ENCODE data around the gene MRPL38. TPM values are rescaled to one million over a fixed set of nuclear protein-coding genes. Genes with fewer than 3 reads are reported as not detected.

The MRPL38 gene
- total and polyA plus RNA-seq, 4 donors: 47.8 to 105 (median 66.1) TPM

GRCh38 chr17:75849279-75849646, 55.4 kb downstream of the MRPL38 start:
- 80 to 89% methylated on average over 11 of the region's 11 CpGs for WGBS, 2 donors
- peaks cover 0 to 52% (median 30%) of the 10 kb centered on the region in 4 donors for H3K36me3 ChIP-seq (ENCODE audit: control insufficient read depth in 4 of 4, insufficient read depth in 4 of 4, low read length in 4 of 4)
- H3K4me1 ChIP-seq (ENCODE audit: control insufficient read depth in 5 of 5, insufficient read depth in 5 of 5, low read length in 5 of 5): peaks cover 0 to 46% (median 42%) of the 10 kb centered on the region in 5 donors
- no peak overlapping the region for H3K9ac ChIP-seq (ENCODE audit: insufficient read depth in 1 of 2, low read length in 2 of 2)
- H3K27me3 ChIP-seq (ENCODE audit: control insufficient read depth in 3 of 3, insufficient read depth in 3 of 3, low read length in 2 of 3): no peaks in the 10 kb centered on the region
- no peak overlapping the region for H3K4me3 ChIP-seq
- TF ChIP-seq, protein P1, sequence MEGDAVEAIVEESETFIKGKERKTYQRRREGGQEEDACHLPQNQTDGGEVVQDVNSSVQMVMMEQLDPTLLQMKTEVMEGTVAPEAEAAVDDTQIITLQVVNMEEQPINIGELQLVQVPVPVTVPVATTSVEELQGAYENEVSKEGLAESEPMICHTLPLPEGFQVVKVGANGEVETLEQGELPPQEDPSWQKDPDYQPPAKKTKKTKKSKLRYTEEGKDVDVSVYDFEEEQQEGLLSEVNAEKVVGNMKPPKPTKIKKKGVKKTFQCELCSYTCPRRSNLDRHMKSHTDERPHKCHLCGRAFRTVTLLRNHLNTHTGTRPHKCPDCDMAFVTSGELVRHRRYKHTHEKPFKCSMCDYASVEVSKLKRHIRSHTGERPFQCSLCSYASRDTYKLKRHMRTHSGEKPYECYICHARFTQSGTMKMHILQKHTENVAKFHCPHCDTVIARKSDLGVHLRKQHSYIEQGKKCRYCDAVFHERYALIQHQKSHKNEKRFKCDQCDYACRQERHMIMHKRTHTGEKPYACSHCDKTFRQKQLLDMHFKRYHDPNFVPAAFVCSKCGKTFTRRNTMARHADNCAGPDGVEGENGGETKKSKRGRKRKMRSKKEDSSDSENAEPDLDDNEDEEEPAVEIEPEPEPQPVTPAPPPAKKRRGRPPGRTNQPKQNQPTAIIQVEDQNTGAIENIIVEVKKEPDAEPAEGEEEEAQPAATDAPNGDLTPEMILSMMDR (IDR thresholded peaks at IDR 0.05; ENCODE audit: control extremely low read depth, extremely low read depth): no peak
- H3K27ac ChIP-seq (ENCODE audit: low read depth in 1 of 2, low read length in 1 of 2): peak overlapping the region; percentile 69 to 75
- no peaks in the 10 kb centered on the region for H3K9me3 ChIP-seq (ENCODE audit: control insufficient read depth in 4 of 4, insufficient read depth in 3 of 4, low read length in 3 of 4)
- DNase-seq: peak in 1 of 3 donors; percentile 44
- no peak for ATAC-seq (ENCODE audit: insufficient read depth, low FRiP score)

Other genes with a start within 250 kb of the MRPL38 start
- gene RECQL5, start 237.7 kb downstream of the MRPL38 start, total RNA-seq: 10 to 100 TPM; 31.2 to 32.5 TPM
- 10 to 100 TPM; 16.4 to 28.5 TPM for gene RECQL5, start 237.7 kb downstream of the MRPL38 start, polyA plus RNA-seq
- gene SAP30BP, start 237.5 kb downstream of the MRPL38 start, total RNA-seq: 10 to 100 TPM; 46.5 to 82.9 TPM
- gene SAP30BP, start 237.5 kb downstream of the MRPL38 start, polyA plus RNA-seq: 10 to 100 TPM; 71.9 to 82.8 TPM
- gene ITGB4, start 183.4 kb downstream of the MRPL38 start, total RNA-seq: 10 to 100 TPM; 11.1 to 47.8 TPM
- 10 to 100 TPM; 11.4 to 18.1 TPM for gene ITGB4, start 183.4 kb downstream of the MRPL38 start, polyA plus RNA-seq
- gene GALK1, start 139.7 kb downstream of the MRPL38 start, total RNA-seq: 10 to 100 TPM; 23.0 to 52.9 TPM
- gene GALK1, start 139.7 kb downstream of the MRPL38 start, polyA plus RNA-seq: 10 to 100 TPM; 35.2 to 70.5 TPM
- gene UNK, start 120.1 kb downstream of the MRPL38 start, total RNA-seq: 10 to 100 TPM; 32.8 to 72.4 TPM
- 10 to 100 TPM; 15.5 to 18.7 TPM for gene UNK, start 120.1 kb downstream of the MRPL38 start, polyA plus RNA-seq
- 100 to 1,000 TPM in 1 of 2 donors, 10 to 100 TPM in 1; 56.6 to 110 TPM for gene UNC13D, start 60.5 kb downstream of the MRPL38 start, total RNA-seq
- gene UNC13D, start 60.5 kb downstream of the MRPL38 start, polyA plus RNA-seq: 10 to 100 TPM; 61.2 to 85.2 TPM
- gene WBP2, start 49.5 kb downstream of the MRPL38 start, total RNA-seq: 100 to 1,000 TPM in 1 of 2 donors, 10 to 100 TPM in 1; 67.2 to 127 TPM
- 100 to 1,000 TPM; 143 to 195 TPM for gene WBP2, start 49.5 kb downstream of the MRPL38 start, polyA plus RNA-seq
- 10 to 100 TPM; 23.5 to 78.3 TPM for gene TRIM47, start 26.3 kb downstream of the MRPL38 start, total RNA-seq
- 10 to 100 TPM; 22.9 to 32.4 TPM for gene TRIM47, start 26.3 kb downstream of the MRPL38 start, polyA plus RNA-seq
- 10 to 100 TPM; 12.7 to 32.9 TPM for gene TRIM65, start 7.9 kb downstream of the MRPL38 start, total RNA-seq
- gene TRIM65, start 7.9 kb downstream of the MRPL38 start, polyA plus RNA-seq: 10 to 100 TPM; 14.6 to 27.8 TPM
- 10 to 100 TPM; 14.5 to 18.7 TPM for gene FBF1, start 36.2 kb upstream of the MRPL38 start, total RNA-seq
- 10 to 100 TPM in 1 of 2 donors, 1 to 10 TPM in 1; 4.6 to 11.6 TPM for gene FBF1, start 36.2 kb upstream of the MRPL38 start, polyA plus RNA-seq
- gene ACOX1, start 74.3 kb upstream of the MRPL38 start, total RNA-seq: 10 to 100 TPM; 69.4 to 80.1 TPM
- 10 to 100 TPM; 19.9 to 22.4 TPM for gene ACOX1, start 74.3 kb upstream of the MRPL38 start, polyA plus RNA-seq
- 10 to 100 TPM; 20.6 to 25.8 TPM for gene TEN1, start 74.4 kb upstream of the MRPL38 start, total RNA-seq
- gene TEN1, start 74.4 kb upstream of the MRPL38 start, polyA plus RNA-seq: 10 to 100 TPM; 32.1 to 33.5 TPM
- gene CDK3, start 96.0 kb upstream of the MRPL38 start, total RNA-seq: 1 to 10 TPM; 7.8 TPM
- gene CDK3, start 96.0 kb upstream of the MRPL38 start, polyA plus RNA-seq: 10 to 100 TPM in 1 of 2 donors, 1 to 10 TPM in 1; 7.3 to 15.7 TPM
- gene EVPL, start 122.4 kb upstream of the MRPL38 start, total RNA-seq: 10 to 100 TPM; 34.1 to 38.4 TPM
- gene EVPL, start 122.4 kb upstream of the MRPL38 start, polyA plus RNA-seq: 10 to 100 TPM; 10.9 to 36.0 TPM
- 10 to 100 TPM; 63.9 to 68.9 TPM for gene SRP68, start 167.6 kb upstream of the MRPL38 start, total RNA-seq
- 10 to 100 TPM; 30.8 to 50.0 TPM for gene SRP68, start 167.6 kb upstream of the MRPL38 start, polyA plus RNA-seq
- under 1 TPM in 1 of 2 donors, not detected in 1; 0.40 TPM for gene GALR2, start 169.9 kb upstream of the MRPL38 start, total RNA-seq
- gene GALR2, start 169.9 kb upstream of the MRPL38 start, polyA plus RNA-seq: under 1 TPM; 0.20 to 0.44 TPM
- under 1 TPM in 1 of 2 donors, not detected in 1; 0.25 TPM for gene ZACN, start 174.3 kb upstream of the MRPL38 start, total RNA-seq
- 1 to 10 TPM; 1.4 to 1.9 TPM for gene ZACN, start 174.3 kb upstream of the MRPL38 start, polyA plus RNA-seq
- 100 to 1,000 TPM; 109 to 111 TPM for gene EXOC7, start 198.9 kb upstream of the MRPL38 start, total RNA-seq
- gene EXOC7, start 198.9 kb upstream of the MRPL38 start, polyA plus RNA-seq: 10 to 100 TPM; 49.9 to 52.3 TPM
- 10 to 100 TPM; 66.1 to 95.0 TPM for gene FOXJ1, start 236.4 kb upstream of the MRPL38 start, total RNA-seq
- gene FOXJ1, start 236.4 kb upstream of the MRPL38 start, polyA plus RNA-seq: 10 to 100 TPM; 32.5 to 34.5 TPM